Measurements from ENCODE around the gene PREX1. TPM values are rescaled to one million over a fixed set of nuclear protein-coding genes. Genes with fewer than 3 reads are reported as not detected.

PREX1 gene
- total and polyA plus RNA-seq, 2 of the 4 experiments (the other 2 are of a cell fraction), result 0.67 to 0.72 TPM

- H3K23ac ChIP-seq (ENCODE audit: low read depth, low read length), result no peak overlapping the region
- H3K4ac ChIP-seq (ENCODE audit: low read depth, low read length), result no peak overlapping the region
- H3K9ac ChIP-seq (ENCODE audit: low read depth, low read length), result no peak overlapping the region
- TF ChIP-seq MXI1 (IDR thresholded peaks at IDR 0.05; ENCODE audit: borderline replicate concordance, low read depth, low read length) (no peak), CTCF (conservative IDR thresholded peaks at IDR 0.05; ENCODE audit: low read depth, low read length) (no peak), CEBPB (IDR thresholded peaks at IDR 0.05; ENCODE audit: low read depth, low read length) (no peak), FOS (IDR thresholded peaks at IDR 0.05; ENCODE audit: low read depth, low read length) (no peak), SMC3 (IDR thresholded peaks at IDR 0.05; ENCODE audit: low read depth, low read length) (no peak), CHD1 (IDR thresholded peaks at IDR 0.05; ENCODE audit: low read depth, low read length) (no peak), MAFK (IDR thresholded peaks at IDR 0.05; ENCODE audit: low read depth, low read length) (no peak), ELK1 (IDR thresholded peaks at IDR 0.05; ENCODE audit: borderline replicate concordance, low read depth, low read length) (no peak), NFE2L2 (IDR thresholded peaks at IDR 0.05; ENCODE audit: low read depth, low read length) (no peak), MAZ (IDR thresholded peaks at IDR 0.05; ENCODE audit: borderline replicate concordance, low read depth, low read length) (no peak), USF2 (IDR thresholded peaks at IDR 0.05; ENCODE audit: low read depth, low read length) (no peak)
- H2BK20ac ChIP-seq (ENCODE audit: low read depth, low read length), result no peak overlapping the region
- ATAC-seq (ENCODE audit: low read depth), result no peak
- H2BK120ac ChIP-seq (ENCODE audit: low read depth, low read length), result no peak overlapping the region
- CTCF ChIA-PET, result no interaction called here
- H3K36me3 ChIP-seq (ENCODE audit: control insufficient read depth, insufficient read depth, low read length), result no peaks in the 10 kb centered on the region
- no peak overlapping the region for H2BK15ac ChIP-seq (ENCODE audit: low read depth, low read length)
- POLR2A ChIA-PET (ENCODE audit: unreplicated experiment), result no interaction called here
- no peak overlapping the region for H2BK5ac ChIP-seq (ENCODE audit: low read depth, low read length, poor library complexity, severe bottlenecking)
- H3K56ac ChIP-seq (ENCODE audit: extremely low read depth, insufficient read depth, low read length), result no peak overlapping the region
- WGBS, 2 experiments (ENCODE audit: extremely low coverage in 2 of 2, insufficient read length in 1 of 2), result 76% methylated on average over 3 of the region's 11 CpGs; no CpG with 5 or more reads in 1 of the 2 experiments
- H3K18ac ChIP-seq (ENCODE audit: low read depth, low read length), result no peak overlapping the region
- H3K27ac ChIP-seq (ENCODE audit: insufficient read depth, low read length), result no peak overlapping the region
- H3K27me3 ChIP-seq (ENCODE audit: control insufficient read depth, insufficient read depth, low read length), result peaks cover 2% of the 10 kb centered on the region; the same call in 1 of the 2 replicates
- no peak for DNase-seq
- BruUV-seq (replicated peaks), result no TSS peak
- H3K79me1 ChIP-seq (ENCODE audit: low read depth in 1 of 2, low read length in 2 of 2), result no peaks in the 10 kb centered on the region
- H4K8ac ChIP-seq (ENCODE audit: low read depth in 2 of 2, low read length in 2 of 2), result no peak overlapping the region
- no peak overlapping the region for H2AFZ ChIP-seq (replicated peaks; ENCODE audit: low read length, poor library complexity)
- no peaks in the 10 kb centered on the region for H3K4me1 ChIP-seq (ENCODE audit: control insufficient read depth, insufficient read depth, low read length)
- no peak overlapping the region for H4K5ac ChIP-seq (ENCODE audit: low read depth, low read length)
- no peak overlapping the region for H2AK9ac ChIP-seq (replicated peaks; ENCODE audit: low read depth, low read length, poor library complexity)
- H3K9me1 ChIP-seq (ENCODE audit: insufficient read depth, low read length), result no peaks in the 10 kb centered on the region
- no peak overlapping the region for H3K14ac ChIP-seq (replicated peaks; ENCODE audit: low read depth, low read length)
- H4K91ac ChIP-seq (ENCODE audit: insufficient read depth, low read depth, low read length), result no peak overlapping the region
- in situ Hi-C loops (cut with MboI; ENCODE audit: low sequenced_read_pairs), result no loop called here
- dilution Hi-C loops (cut with HindIII; ENCODE audit: low sequenced_read_pairs, unreplicated experiment), result no loop called here
- no peak overlapping the region for H3K4me3 ChIP-seq (ENCODE audit: insufficient read depth, low read depth, low read length)
- H2AK5ac ChIP-seq (ENCODE audit: low read depth, low read length), result no peak overlapping the region
- intact Hi-C loops (cut with micrococcal nuclease), result no loop called here
- no peaks in the 10 kb centered on the region for H4K20me1 ChIP-seq (ENCODE audit: insufficient read depth, low read length)
- H3K4me2 ChIP-seq (ENCODE audit: low read depth, low read length), result no peak overlapping the region
- no peaks in the 10 kb centered on the region for H3K9me3 ChIP-seq (ENCODE audit: control insufficient read depth, insufficient read depth, low read length)
Observed at GRCh38 chr20:48578397-48579098, 249.3 kb downstream of the PREX1 start.
